GM18526 (cell line): Measurements from ENCODE around the gene PLCG1.

Source experiments
- POLR2A ChIP-seq: IDR thresholded peaks from 3 replicates; pipeline ENCODE4 v1.6.1; 2011; ENCODE audit not compliant: insufficient read length; ENCODE audit errors: extremely low read depth

PLCG1 gene

GRCh38 chr20:41168281-41169161, 31.2 kb downstream of the PLCG1 start:
- TF ChIP-seq POLR2A = no peak

GRCh38 chr20:41169162-41169690, 31.9 kb downstream of the PLCG1 start:
- TF ChIP-seq POLR2A = no peak

- no peak for TF ChIP-seq POLR2A
Measured at GRCh38 chr20:41169791-41170351, 32.5 kb downstream of the PLCG1 start.

- no peak for TF ChIP-seq POLR2A
Measured at GRCh38 chr20:41170386-41171105, 33.2 kb downstream of the PLCG1 start.

GRCh38 chr20:41171736-41172295, 34.5 kb downstream of the PLCG1 start:
- no peak for TF ChIP-seq POLR2A

- TF ChIP-seq POLR2A = no peak
Measured at GRCh38 chr20:41172296-41173140, 35.2 kb downstream of the PLCG1 start.

GRCh38 chr20:41173161-41173721, 35.9 kb downstream of the PLCG1 start:
- no peak for TF ChIP-seq POLR2A

- TF ChIP-seq POLR2A = no peak
Measured at GRCh38 chr20:41173791-41174341, 36.5 kb downstream of the PLCG1 start.

GRCh38 chr20:41174373-41174772, 37.0 kb downstream of the PLCG1 start:
- TF ChIP-seq POLR2A = no peak

- TF ChIP-seq POLR2A = no peak
Measured at GRCh38 chr20:41174782-41175181, 37.4 kb downstream of the PLCG1 start.

GRCh38 chr20:41175201-41175651, 37.9 kb downstream of the PLCG1 start:
- no peak for TF ChIP-seq POLR2A

GRCh38 chr20:41175727-41176330, 38.5 kb downstream of the PLCG1 start:
- TF ChIP-seq POLR2A = no peak

GRCh38 chr20:41176711-41177552, 39.6 kb downstream of the PLCG1 start:
- TF ChIP-seq POLR2A = no peak

- TF ChIP-seq POLR2A = no peak
Measured at GRCh38 chr20:41177636-41178035, 40.3 kb downstream of the PLCG1 start.
